ENCODE measurements around the gene ZG16.
"Not testable (repeated sequence)": the region's sequence is repeated elsewhere in the genome, so short reads cannot be mapped to it uniquely, and the experiment has no call there.

Gene ZG16

GRCh38 chr16:29763326-29763725 is 14.7 kb upstream of the ZG16 start:
- no peak overlapping the region for H3K4me3 ChIP-seq (ENCODE audit: low read depth, low read length)
- in situ Hi-C loops (cut with HindIII; ENCODE audit: low sequenced_read_pairs) = no loop called here
- no peak for TF ChIP-seq CTCF (IDR thresholded peaks at IDR 0.05; ENCODE audit: low read depth, low read length)
- DNase-seq (ENCODE audit: low read depth, low spot score) = no peak

- in situ Hi-C loops (cut with HindIII; ENCODE audit: low sequenced_read_pairs) = no loop called here
- H3K4me3 ChIP-seq (ENCODE audit: low read depth, low read length) = no peak overlapping the region
- TF ChIP-seq CTCF (IDR thresholded peaks at IDR 0.05; ENCODE audit: low read depth, low read length) = no peak
- DNase-seq (ENCODE audit: low read depth, low spot score) = no peak
These were observed 12.7 kb upstream of the ZG16 start for GRCh38 chr16:29765167-29766032.

DNA sequence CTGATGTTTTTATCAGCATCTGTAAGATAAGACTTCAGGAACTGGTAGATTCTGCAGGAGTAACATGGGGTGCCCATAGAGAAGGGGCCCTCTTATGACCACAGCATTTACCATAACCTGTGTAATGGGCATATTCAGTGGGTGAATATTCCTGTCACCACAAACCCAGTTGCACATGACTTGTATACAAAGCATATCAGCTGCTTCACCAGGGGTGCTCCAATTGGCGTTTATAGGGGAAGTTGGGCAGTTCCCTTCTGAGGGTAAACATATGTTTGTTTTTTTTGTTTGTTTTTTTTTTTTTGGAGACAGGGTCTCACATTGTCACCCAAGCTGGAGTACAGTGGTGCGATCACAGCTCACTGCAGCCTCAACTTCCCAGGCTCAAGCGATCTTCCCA is 11.5 kb upstream of the ZG16 start:
- TF ChIP-seq CTCF (IDR thresholded peaks at IDR 0.05; ENCODE audit: low read depth, low read length) = no peak
- H3K4me3 ChIP-seq (ENCODE audit: low read depth, low read length) = no peak overlapping the region
- DNase-seq (ENCODE audit: low read depth, low spot score) = no peak
- in situ Hi-C loops (cut with HindIII; ENCODE audit: low sequenced_read_pairs) = no loop called here

- no peak for TF ChIP-seq CTCF (IDR thresholded peaks at IDR 0.05; ENCODE audit: low read depth, low read length)
- in situ Hi-C loops (cut with HindIII; ENCODE audit: low sequenced_read_pairs) = no loop called here
- DNase-seq (ENCODE audit: low read depth, low spot score) = no peak
- H3K4me3 ChIP-seq (ENCODE audit: low read depth, low read length) = no peak overlapping the region
These were observed 11.0 kb upstream of the ZG16 start for GRCh38 chr16:29767062-29767461.

GRCh38 chr16:29769507-29769906 is 8.5 kb upstream of the ZG16 start:
- DNase-seq (ENCODE audit: low read depth, low spot score) = no peak
- no peak for TF ChIP-seq CTCF (IDR thresholded peaks at IDR 0.05; ENCODE audit: low read depth, low read length)
- no peak overlapping the region for H3K4me3 ChIP-seq (ENCODE audit: low read depth, low read length)
- in situ Hi-C loops (cut with HindIII; ENCODE audit: low sequenced_read_pairs) = no loop called here

- no peak for DNase-seq (ENCODE audit: low read depth, low spot score)
- in situ Hi-C loops (cut with HindIII; ENCODE audit: low sequenced_read_pairs) = no loop called here
- TF ChIP-seq CTCF (IDR thresholded peaks at IDR 0.05; ENCODE audit: low read depth, low read length) = no peak
- no peak overlapping the region for H3K4me3 ChIP-seq (ENCODE audit: low read depth, low read length)
These were observed 7.7 kb upstream of the ZG16 start for GRCh38 chr16:29770250-29770929.

GRCh38 chr16:29772330-29772729 is 5.7 kb upstream of the ZG16 start:
- in situ Hi-C loops (cut with HindIII; ENCODE audit: low sequenced_read_pairs); DNase-seq (ENCODE audit: low read depth, low spot score); H3K4me3 ChIP-seq (ENCODE audit: low read depth, low read length): not testable (repeated sequence)
